NOMO-1 treated with dmso at 0.1 percent for 144 hours (cell line): ENCODE results near the gene THSD7A.

Source experiments
- DNase-seq: peaks from one replicate; lab custom pipeline; 2025; ENCODE audit not compliant: unreplicated experiment; lab: John Stamatoyannopoulos, UW

The THSD7A gene

DNA sequence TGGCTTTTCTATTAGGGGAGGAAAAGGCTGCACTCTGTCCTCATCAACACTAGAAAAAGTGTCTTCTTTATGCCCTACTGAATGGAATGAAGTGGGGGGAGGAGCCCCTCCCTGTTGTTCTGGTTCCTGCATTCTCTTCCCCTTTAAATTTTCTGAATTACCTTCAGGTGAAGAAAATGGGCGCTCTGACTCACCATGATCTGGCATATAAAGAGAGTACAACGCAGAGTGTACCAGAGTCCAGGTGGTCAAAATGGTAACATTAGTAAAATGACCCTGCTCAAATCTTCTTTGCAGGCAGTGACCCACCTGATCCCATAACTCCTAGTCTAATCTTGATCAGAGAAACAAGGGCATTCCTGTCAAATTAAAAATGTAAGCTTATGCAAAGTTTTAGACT lies 80.7 kb downstream of the THSD7A start:
- DNase-seq = no peak

DNA sequence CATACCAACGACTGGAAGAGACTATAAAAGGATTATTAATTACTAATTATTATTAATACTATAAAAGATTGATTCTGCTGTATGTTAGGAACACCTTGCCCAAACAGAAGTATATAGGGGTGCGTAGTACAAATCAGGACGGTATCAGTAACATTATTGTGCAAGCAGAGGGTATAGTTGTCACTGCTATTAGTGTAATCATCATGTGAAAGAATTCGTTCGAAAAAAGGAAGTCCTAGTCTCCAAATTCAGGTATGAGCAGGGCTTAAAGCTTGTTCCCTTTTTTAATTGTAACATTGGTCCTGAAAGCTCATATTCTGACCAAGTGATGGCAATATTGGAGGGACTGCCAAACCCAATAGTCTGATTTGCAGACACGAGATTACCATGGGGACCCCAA lies 81.8 kb downstream of the THSD7A start:
- DNase-seq = peak; percentile 31

DNA sequence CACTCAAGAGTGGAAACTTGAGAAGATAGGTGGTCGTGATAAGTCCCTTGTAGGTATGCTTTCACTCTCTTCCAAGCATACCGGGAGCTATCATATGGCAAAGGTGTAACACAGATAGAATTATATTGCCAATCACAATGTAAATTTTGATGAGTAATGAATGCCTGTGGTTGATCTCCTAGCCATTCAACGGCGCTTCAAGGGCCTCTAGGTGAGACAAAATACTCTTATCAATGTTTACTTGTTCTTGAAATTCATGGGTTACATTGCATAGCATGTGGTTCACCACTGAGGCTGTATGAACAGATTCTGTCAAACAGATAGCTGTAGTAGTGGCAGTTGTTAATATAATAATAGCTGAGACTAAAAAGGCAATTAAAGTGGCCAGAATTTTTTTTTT lies 82.4 kb downstream of the THSD7A start:
- no peak for DNase-seq

DNA sequence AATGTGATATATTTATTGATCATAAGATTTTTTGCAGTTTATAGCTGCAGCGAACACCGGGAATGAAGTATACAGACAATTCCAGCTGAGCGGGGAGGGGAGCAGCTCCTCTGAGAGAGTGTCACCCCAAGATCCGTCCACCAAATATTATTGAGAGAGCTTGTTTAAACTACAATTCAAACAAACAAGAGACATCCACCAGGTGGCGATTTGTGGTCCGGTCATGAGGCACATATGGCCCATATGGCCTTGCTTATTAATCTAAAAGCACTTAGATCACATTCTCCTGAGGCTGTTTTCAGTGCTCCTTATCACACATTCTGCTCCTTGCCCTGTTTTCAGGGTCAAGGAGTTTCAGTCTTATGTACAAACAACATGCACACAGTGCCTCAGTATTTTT lies 83.1 kb downstream of the THSD7A start:
- DNase-seq = no peak

DNA sequence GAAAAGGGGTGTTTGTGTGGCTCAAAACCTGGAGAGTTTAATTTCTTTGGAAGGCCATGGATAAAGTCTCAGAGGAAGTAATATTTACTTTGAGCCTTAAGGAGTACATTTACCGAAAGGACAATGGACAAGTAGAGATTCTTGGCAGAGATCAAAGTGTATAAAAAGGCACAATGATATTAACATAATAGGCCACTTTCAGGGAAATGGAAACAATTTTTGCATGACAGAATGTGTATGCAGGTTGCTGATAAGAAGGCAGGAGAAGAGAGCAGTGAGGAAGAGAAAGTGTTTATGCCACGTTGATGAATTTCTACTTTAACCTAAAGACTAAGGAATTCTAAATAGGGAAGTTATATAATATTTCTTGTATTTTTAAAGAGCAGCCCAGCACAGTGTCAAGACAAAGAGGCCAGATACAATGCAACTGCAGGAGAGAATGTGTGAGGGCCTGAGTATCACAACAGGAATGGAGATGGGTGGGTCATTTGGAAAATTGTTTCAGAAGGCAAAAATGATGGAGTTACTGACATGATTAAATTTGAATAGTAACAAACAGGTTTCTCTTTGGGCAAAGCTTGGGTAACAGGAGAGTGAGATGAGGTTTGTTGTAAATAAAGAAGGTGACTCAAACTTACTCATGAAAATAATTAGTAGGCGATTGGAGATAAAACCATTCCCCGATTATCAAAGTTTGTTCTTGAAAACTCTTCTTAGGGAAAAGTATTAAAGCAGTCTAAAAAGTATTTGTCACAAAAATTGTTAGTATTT lies 84.1 kb downstream of the THSD7A start:
- no peak for DNase-seq

DNA sequence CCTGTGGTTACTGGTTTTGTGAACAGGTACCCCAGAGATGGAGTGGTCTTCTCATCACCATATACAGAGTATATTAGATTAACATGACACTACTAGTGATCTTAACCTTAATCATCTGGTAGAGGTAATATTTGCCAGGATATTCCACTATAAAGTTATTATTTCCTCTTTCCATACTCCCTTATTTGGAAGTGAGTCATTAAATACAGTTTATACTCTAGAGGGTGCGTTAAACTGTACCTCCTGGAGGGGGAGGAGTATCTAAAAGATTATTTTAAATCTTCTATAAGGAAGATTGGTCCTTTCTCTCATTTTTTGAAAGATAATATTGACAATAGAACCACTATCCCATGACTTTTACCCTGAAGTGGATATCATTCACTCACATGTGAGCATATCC lies 85.4 kb downstream of the THSD7A start:
- no peak for DNase-seq

DNA sequence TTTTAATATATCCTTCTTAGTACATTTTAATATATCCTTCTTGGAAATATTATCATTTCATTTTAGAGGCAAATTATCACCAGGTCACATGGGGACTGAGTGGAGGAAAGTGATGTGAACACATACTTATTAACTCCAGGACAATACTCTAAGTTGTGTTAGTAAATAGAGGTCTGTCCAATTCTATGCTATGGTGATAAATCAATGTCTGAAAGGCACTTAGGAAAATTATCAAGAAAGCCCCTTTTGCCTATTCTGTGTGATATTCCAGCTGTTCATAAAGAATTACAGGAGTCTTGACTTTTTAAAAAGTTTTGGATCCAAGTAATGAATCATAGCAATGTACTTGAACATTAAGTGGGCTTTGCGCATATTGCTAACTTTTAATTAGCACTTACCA lies 88.5 kb downstream of the THSD7A start:
- no peak for DNase-seq

DNA sequence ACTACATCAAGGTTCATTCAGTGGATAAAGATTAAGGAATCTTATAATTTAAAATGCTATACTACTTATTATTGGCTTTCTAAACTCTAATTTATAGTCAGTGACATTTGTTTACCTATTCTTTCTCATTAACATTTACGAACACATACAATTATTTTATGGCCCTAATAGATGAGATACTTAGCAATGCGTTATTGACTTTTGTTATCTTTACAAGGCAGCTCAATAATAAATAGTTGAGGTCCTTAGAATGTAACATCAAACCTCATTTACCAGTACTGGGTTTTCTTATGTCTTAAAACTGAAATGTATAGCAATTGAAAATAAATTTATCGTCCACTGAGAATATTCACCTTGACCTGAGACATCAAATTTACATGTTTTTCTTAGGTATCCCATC lies 89.0 kb downstream of the THSD7A start:
- DNase-seq = no peak

DNA sequence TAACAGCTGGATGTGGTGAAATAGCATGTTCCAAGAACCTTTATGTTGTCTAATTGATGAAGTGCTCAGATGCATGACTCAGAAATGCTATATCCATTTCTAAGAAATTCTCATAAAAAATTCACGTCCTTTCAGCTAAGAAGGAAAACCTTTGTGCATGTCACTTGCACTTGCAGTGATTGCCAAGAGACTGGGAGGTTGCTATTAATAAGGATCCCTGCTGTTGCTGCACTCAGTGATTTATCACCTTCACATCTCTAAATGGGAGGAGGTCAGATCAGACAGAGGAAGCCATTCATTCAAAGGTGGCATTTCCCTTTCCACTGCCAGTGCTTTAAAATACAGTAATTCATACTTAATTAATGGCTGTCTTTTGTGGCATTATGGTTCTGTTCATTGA lies 89.5 kb downstream of the THSD7A start:
- DNase-seq = no peak

DNA sequence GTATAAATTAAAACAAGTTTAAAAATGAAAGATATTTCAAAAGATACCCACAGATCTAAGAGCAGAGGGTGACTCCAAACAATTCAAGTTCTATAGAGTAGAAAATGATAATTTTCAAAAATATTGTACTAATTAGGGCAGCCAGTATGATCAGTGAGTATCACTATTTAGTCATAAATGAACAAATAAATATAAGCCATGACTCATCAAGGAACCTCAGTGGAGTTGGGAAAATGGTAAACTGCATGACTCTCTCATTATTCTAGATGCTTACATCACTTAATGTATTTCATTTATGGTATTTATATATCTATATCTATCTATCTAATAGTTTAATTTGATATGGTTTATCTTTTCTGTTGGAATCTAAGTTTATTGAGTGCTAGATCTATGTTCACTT lies 94.3 kb downstream of the THSD7A start:
- no peak for DNase-seq

DNA sequence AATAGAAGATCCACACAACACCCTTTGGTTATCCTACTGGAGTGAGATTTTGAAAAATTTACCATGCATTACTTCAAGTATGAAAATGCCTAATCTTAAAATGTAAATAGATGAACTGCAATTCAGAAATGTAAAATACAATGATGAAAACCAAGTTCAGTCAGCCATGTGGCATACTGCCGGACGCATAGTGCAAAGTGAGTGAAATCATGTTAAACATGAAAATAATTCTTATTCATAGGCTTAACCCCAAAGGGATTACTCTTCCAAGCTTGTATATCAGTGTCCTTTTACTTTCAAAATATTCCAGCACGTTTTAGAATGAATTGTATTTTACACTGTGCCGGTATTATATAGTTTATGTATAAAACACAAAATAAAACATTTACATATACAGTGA lies 99.8 kb downstream of the THSD7A start:
- DNase-seq = no peak

DNA sequence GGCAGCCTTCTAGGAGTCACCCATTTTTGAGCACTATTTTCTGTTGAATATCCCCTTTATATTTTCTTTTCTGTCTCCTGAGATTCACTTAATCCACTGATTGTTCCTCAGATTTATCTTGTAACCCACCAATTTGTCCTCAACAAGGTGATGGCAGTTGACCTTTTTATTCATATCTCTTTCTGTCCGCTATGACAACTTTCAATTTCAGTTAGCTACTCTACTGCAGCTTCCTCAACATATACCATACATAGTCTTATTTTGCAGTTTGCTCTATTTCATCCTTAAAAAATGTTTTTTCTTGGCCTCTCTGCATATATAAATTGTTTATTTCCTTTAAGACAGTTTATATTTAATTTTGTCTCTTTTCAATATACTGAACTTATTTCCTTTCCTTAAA lies 101.3 kb downstream of the THSD7A start:
- DNase-seq = no peak

DNA sequence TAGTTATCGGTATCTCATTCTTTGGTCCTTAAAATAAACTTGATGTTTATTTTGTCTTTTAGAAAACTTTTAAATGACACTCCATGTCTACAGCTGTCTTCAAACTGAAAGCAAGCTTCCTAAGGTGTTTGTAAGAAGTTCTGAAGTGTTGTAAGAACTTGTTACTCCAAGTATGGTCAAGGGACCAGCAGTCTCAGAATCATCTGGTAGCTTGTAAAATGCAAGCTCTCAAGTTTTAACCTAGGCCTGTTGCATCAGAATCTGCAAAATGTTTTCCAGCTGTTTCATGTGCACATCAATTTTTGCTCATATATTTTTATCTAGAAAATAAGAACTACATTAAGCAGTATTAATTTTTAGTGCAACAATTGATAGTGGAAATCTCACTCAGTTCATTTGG lies 104.1 kb downstream of the THSD7A start:
- DNase-seq = no peak

DNA sequence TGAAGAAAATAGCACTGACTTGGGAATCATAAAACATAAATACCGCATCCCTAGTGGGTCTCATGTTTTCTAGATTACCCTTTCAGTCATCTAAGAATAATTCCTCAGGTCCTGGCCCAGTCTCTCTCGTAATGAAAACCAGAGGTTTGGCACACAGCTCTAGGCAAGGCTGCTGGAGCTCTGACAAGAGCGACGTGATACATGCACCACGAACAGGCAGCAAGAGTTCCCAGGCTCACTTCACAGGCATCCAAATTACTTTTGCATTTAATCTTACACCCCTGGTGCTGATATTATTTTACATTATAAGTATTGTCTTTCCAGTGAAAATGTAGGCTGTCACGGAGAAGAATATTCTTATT lies 105.2 kb downstream of the THSD7A start:
- DNase-seq = no peak

DNA sequence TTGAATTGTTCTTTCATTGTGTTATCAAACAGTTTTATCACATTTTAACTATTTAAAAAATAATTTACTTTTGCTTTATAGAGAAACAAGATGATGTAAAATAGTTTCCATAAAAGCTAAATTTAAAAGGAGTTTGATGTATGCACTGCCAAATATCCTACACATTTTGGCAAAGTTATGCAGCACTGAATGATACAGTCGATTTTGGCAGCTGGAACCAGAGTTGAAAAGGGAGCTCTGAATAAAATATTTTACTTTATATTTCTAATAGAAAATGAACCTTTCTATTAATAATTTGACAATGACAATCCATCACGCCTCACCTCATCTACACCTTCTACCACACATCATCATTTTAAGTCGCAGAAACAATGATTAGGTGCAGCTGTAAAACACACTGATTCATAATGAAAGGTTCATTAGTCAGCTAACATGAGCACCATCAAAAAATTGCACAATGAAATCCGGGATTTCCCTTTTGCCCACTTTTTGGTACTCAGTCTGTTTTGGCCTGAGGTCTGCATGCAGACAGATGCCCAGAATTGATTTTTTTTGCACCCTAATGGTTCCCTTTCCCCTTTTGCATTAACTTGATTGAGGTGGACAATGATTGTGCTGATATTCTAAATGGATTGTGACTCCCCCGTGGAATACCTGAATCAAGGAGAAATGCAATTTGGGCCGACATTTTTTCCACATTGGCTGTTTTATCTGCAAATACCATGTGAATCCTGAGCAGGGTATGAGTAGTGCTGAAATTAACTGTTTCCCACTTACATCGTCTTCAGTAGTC lies 105.8 kb downstream of the THSD7A start:
- no peak for DNase-seq

DNA sequence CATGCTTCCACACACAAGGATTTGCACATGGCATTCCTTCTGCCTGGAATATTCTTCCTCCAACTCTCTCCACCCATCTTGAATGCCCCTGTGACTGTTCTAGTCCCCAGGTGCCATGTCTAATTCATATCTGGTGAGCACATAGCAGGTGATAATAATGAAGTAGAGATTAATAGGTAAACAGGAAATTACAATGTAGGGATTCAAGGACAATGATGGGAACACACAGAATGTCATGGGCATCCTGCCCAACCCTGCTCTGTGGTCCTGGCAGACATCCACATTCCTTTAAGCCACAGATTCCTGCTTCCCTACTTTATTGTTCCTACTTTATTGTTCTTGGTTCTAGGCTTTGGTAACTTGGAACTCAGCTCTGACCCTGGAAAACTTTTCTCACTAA lies 115.8 kb downstream of the THSD7A start:
- DNase-seq = no peak

DNA sequence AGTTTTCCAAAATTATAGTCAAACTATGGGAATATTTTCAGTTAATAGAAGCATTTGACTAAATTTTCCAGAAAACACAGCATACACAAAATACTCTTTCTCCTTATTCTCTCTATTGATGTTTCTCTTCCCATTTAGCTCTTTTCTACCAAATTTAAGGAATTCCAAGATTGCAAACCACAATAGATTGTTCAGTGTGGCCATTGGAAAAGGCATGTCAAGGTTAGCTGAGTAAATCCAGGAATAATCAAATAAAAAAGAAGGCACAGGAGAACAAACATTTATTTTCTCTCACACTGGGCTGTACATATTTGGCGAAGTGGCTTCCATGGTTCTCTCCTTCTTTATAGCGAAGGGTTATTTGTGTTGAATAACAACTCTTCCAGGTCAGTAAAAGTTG lies 117.3 kb downstream of the THSD7A start:
- no peak for DNase-seq

DNA sequence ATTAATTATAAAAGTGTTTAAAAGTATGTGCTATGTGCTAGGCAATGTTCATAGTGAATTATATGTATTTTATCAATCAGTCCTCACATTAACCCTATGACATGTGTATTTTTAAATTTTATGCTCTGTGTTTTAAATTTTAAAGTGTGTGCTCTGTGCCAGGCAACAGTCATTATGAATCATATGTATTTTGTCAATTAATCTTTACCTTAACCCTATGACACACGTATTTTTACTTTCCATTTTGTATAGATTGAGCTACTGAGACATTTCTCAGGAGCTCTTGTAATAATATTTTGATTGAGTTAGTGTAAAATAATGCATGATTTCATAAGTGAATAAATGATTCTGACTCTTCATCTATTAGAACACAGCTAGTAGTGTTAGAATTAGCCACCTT lies 117.8 kb downstream of the THSD7A start:
- DNase-seq = no peak

DNA sequence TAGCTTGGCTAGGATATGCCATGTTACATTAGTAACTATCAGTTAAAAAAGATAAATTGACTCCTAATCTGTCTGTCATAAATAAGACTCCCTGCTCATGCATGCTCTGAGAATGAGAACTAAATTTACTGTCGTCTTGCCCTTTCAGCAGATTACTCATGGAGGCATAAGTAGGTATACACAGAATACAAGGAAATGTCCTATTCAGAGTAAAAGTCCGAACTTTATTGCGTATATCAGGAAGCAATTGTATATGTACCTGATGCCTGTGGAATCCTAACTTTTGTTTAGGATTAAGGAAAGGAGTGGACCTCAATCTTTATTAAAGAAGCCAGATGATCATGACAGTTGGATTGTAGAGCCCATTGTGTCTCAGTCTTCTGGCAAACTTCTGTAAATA lies 118.6 kb downstream of the THSD7A start:
- DNase-seq = no peak

DNA sequence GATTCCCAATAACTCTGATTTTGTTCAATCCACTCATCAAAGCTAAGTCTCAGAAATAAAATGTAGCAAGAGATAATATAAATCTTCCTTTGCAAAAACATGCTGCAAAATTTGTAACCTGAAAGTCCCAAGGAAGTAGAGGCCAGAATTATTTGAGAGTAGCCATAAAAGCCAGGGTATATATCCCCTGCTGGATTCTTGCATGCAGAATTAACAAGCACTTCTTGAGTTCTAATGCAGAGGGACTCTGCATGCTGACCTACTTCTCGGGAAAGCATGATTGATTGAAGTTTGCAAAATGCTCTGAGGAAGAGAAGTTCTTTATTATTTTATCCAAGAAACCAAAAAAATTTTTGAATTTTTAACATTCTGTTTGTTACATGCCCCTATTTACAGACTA lies 121.6 kb downstream of the THSD7A start:
- no peak for DNase-seq

DNA sequence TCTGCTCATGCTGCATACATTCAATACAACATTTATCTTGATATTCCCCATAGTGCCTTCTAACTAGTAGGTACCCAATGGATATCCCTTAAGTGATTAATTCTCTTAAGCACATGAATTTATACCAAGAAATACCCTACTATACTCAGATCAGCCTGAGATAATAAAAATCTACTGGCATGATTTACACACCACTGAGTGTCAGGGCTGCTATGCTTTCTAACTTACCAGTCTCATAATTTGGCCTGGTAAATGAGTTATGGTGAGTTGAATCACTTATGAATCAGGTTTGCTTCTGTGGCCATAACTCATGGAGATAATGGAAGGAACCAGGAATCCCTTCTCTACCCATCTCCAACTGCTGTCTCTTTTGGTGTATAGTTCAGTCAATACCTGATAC lies 122.8 kb downstream of the THSD7A start:
- DNase-seq = no peak

DNA sequence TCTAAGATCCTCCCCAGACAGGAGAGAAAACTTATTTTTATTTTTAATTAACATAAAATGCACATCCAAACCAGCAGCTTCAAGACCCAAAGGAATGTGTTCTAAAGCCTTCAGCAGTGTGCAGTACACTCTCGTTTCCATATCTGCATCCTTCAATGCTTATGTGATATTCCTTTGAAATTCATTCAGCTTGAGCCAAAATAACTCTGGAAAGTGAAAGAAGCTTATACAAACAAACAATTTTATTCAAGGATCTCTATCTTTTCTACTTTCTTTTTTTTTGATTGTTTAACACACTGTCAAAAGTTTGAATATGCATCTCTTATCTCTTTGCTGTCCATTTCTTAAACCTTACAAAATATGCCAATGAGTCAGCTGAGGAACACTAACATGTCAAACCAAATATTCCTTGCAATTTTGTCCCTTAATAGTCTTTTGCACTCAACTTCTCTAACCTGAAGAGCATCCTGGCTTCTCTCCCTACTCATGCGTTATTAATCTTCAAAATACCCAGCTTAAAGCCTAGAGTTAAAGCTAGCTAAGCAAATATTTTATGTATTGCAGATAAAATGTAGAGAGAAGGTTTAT lies 124.3 kb downstream of the THSD7A start:
- no peak for DNase-seq
